GM12878 (cell line): Measurements from ENCODE around the gene OLFM1. TPM values are rescaled to one million over a fixed set of nuclear protein-coding genes. Genes with fewer than 3 reads are reported as not detected.

Experiments used
- ATAC-seq: fragments of 200-7000 bp; cut with Tn5 transposase; 3 replicates; pipeline ENCODE4 v1.9.1; 2020; ENCODE audit warnings: mild to moderate bottlenecking, moderate library complexity
- BruUV-seq: library from RNA; stranded (reverse); fragments of 400-500 nt; replicated peaks from 2 replicates; lab custom pipeline; 2021; lab: Mats Ljungman, UMichigan
- CTCF ChIA-PET: fragments of 300-600 bp; sonication (Branson Sonifier 250); formaldehyde crosslinking; extraction: SDS; loops from one replicate; lab custom pipeline; 2021; ENCODE audit warnings: inconsistent platforms; lab: Yijun Ruan, JAX
- POLR2A ChIA-PET: fragments of 350-600 bp; formaldehyde crosslinking; extraction: SDS; loops from one replicate; lab custom pipeline; 2021; ENCODE audit warnings: inconsistent platforms; lab: Charles Lee
- RAD21 ChIA-PET: fragments of 300-600 bp; sonication (Branson Sonifier 250); formaldehyde crosslinking; loops from one replicate; lab custom pipeline; 2023; ENCODE audit warnings: antibody characterized with exemption; ENCODE audit not compliant: unreplicated experiment; lab: Charles Lee
- SMC1A ChIA-PET: fragments of 300-600 bp; sonication (Branson Sonifier 250); formaldehyde crosslinking; loops from one replicate; lab custom pipeline; 2023; ENCODE audit not compliant: unreplicated experiment, uncharacterized antibody; lab: Charles Lee
- DNase-seq: peaks from one replicate; pipeline ENCODE4 v3.0.0-alpha.2; 2011; ENCODE audit warnings: low read depth, low spot score
- FAIRE-seq: peaks from 3 replicates; lab custom pipeline; 2011; peaks lifted over from hg19 to GRCh38; lab: Jason Lieb, UNC
- H2AFZ ChIP-seq: 2 replicates; pipeline ENCODE4 v1.6.0; 2011; ENCODE audit warnings: low read depth, low read length, control low read depth; ENCODE audit not compliant: control insufficient read depth
- H3K27ac ChIP-seq: 2 replicates; pipeline ENCODE4 v1.5.1; 2011; ENCODE audit warnings: control low read depth; ENCODE audit not compliant: control insufficient read depth, insufficient read depth
- H3K27me3 ChIP-seq, 2 experiments: replicated peaks in 1 of 2; 2 replicates each; pipeline versions ENCODE4 v1.6.0 to v1.6.1; 2011; ENCODE audit warnings: low read length in 1 of 2; ENCODE audit not compliant: control insufficient read depth in 2 of 2, insufficient read depth in 2 of 2
- H3K36me3 ChIP-seq, 2 experiments: 2 replicates each; pipeline ENCODE4 v1.5.1; 2011; ENCODE audit warnings: low read length in 1 of 2; ENCODE audit not compliant: control insufficient read depth in 2 of 2, insufficient read depth in 2 of 2
- H3K4me1 ChIP-seq: 2 replicates; pipeline ENCODE4 v1.6.1; 2011; ENCODE audit warnings: mild to moderate bottlenecking, low read length, moderate library complexity, mixed read lengths; ENCODE audit not compliant: control insufficient read depth, insufficient read depth
- H3K4me2 ChIP-seq: 2 replicates; pipeline ENCODE4 v1.6.0; 2011; ENCODE audit warnings: control low read depth; ENCODE audit not compliant: control insufficient read depth, insufficient read depth
- H3K4me3 ChIP-seq: fragments of 200-600 bp; sonication (generic); 2 replicates; pipeline ENCODE4 v1.5.1; 2016
- H3K79me2 ChIP-seq: 2 replicates; pipeline ENCODE4 v1.6.0; 2011; ENCODE audit warnings: low read length; ENCODE audit not compliant: control insufficient read depth, insufficient read depth
- H3K9ac ChIP-seq: 2 replicates; pipeline ENCODE4 v1.8.0; 2011; ENCODE audit warnings: low read length, control low read depth, mixed read lengths; ENCODE audit not compliant: control insufficient read depth, insufficient read depth
- H3K9me3 ChIP-seq: replicated peaks from 3 replicates; pipeline ENCODE4 v1.5.1; 2011; ENCODE audit warnings: mild to moderate bottlenecking, low read length; ENCODE audit not compliant: control insufficient read depth, insufficient read depth
- H4K20me1 ChIP-seq: 2 replicates; pipeline ENCODE4 v1.6.0; 2011; ENCODE audit not compliant: control insufficient read depth, insufficient read depth
- ATF7 ChIP-seq: fragments of 450-650 bp; IDR thresholded peaks from 2 replicates; pipeline ENCODE4 v1.6.1; 2016; ENCODE audit warnings: low read depth, mild to moderate bottlenecking
- DPF2 ChIP-seq: fragments of 450-650 bp; IDR thresholded peaks from 2 replicates; pipeline ENCODE4 v1.6.1; 2017; ENCODE audit warnings: mild to moderate bottlenecking
- E4F1 ChIP-seq: fragments of 450-650 bp; IDR thresholded peaks from 2 replicates; pipeline ENCODE4 v1.6.1; 2018; ENCODE audit warnings: borderline replicate concordance, mild to moderate bottlenecking; ENCODE audit not compliant: partially characterized antibody
- EED ChIP-seq: sonication (generic); IDR thresholded peaks from 2 replicates; pipeline ENCODE4 v1.6.1; 2016; ENCODE audit warnings: antibody characterized with exemption, low read depth
- JUNB ChIP-seq: IDR thresholded peaks from 2 replicates; pipeline ENCODE4 v1.6.1; 2016; ENCODE audit warnings: antibody characterized with exemption, mild to moderate bottlenecking
- LARP7 ChIP-seq: fragments of 450-650 bp; IDR thresholded peaks from 2 replicates; pipeline ENCODE4 v1.6.1; 2017; ENCODE audit warnings: mild to moderate bottlenecking
- RFX5 ChIP-seq: IDR thresholded peaks from 2 replicates; pipeline ENCODE4 v1.6.1; 2011; ENCODE audit warnings: low read depth, low read length, improper control_type of control experiment
- TAF1 ChIP-seq: IDR thresholded peaks from 2 replicates; pipeline ENCODE4 v1.6.1; 2011; ENCODE audit warnings: mild to moderate bottlenecking, low read depth, low read length, borderline replicate concordance
- WGBS: methylation state at CpG from one replicate; pipeline ENCODE4 v1.1.6; 2016; ENCODE audit warnings: low lambda C conversion rate; ENCODE audit not compliant: insufficient replicate concordance, insufficient coverage; ENCODE audit errors: missing lambda C conversion rate; 5-methylcytosine and 5-hydroxymethylcytosine counted together
- in situ Hi-C: fragments of 300-500 bp; cut with MboI; formaldehyde crosslinking; loops from 9 replicates; pipeline ENCODE4 v1.14.3; 2018; ENCODE audit warnings: mixed read lengths
- intact Hi-C: fragments of 100-400 bp; cut with micrococcal nuclease; formaldehyde crosslinking; loops from one replicate; pipeline ENCODE4 v1.14.2; 2022; ENCODE audit not compliant: unreplicated experiment
- polyA plus RNA-seq, 11 experiments: library from polyadenylated mRNA; depleted of rRNA in 4 of 11; unstranded in 6 of 11; stranded (reverse) in 5 of 11; fragments of >200 nt; fragmentation: Nextera tagmentation in 4 of 11; fragmentation: Illumina TruSeq in 1 of 11; extraction: Ambion mirVana in 4 of 11; extraction: Trizol in 1 of 11; gene quantifications; 1 replicate in 1 of 11; 2 replicates in 10 of 11; pipeline versions ENCODE4 v1.2.1 to v1.2.3, GENCODE V29; 2011 to 2016; ENCODE audit warnings: inconsistent platforms in 2 of 11, missing spikeins in 2 of 11, low read depth in 1 of 11
- total RNA-seq, 4 experiments: library from RNA; depleted of rRNA in 3 of 4; stranded (reverse); fragments of >200 nt in 3 of 4; fragmentation: Illumina TruSeq in 1 of 4; extraction: Trizol in 1 of 4; gene quantifications; 2 replicates each; pipeline versions ENCODE4 v1.2.1 to v1.2.3, GENCODE V29; 2013 to 2021
- TF ChIP-seq, protein P1 (sequence below): fragments of 450-650 bp; IDR thresholded peaks from 2 replicates; pipeline ENCODE4 v1.6.1; 2017; ENCODE audit warnings: low read depth, mild to moderate bottlenecking, moderate library complexity

OLFM1 gene
- total and polyA plus RNA-seq, 10 of the 15 experiments (the other 5 are each of a cell fraction or from before 2014, with no cell fraction given), result not detected

DNA sequence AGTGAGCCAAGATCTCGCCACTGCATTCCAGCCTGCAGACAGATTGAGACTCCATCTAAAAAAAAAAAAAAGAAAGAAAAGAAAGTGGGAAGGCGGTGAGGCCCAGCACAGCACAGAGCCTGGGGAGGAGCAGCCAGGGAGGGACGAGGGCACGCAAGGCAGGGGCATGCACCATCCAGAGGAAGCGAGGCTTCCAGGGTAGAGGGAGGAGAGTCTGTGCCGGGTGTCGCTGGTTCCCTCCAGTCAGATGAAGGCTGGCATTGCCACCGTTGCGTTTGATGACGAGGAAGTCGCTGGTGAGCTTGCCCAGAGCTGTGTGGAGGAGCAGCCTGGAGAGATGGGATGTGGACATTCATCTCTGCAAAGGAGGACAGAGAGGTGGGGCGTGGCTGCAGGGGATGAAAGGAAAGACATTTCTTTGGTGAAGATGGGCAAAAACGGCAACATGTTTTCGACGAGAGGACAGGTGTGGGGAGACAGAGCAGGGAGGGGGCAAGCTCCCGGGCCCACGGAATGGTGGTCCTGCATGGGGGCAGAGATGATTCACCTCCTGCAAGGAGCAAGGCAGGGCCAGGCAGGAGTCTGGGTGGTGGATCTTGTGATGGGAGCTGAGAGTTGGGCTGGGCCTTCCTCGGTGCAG, 18.6 kb upstream of the OLFM1 start (continued):
- TF ChIP-seq E4F1 (no peak), DPF2 (no peak), ATF7 (no peak), EED (no peak), RFX5 (no peak), TAF1 (no peak)
- TF ChIP-seq, protein P1, sequence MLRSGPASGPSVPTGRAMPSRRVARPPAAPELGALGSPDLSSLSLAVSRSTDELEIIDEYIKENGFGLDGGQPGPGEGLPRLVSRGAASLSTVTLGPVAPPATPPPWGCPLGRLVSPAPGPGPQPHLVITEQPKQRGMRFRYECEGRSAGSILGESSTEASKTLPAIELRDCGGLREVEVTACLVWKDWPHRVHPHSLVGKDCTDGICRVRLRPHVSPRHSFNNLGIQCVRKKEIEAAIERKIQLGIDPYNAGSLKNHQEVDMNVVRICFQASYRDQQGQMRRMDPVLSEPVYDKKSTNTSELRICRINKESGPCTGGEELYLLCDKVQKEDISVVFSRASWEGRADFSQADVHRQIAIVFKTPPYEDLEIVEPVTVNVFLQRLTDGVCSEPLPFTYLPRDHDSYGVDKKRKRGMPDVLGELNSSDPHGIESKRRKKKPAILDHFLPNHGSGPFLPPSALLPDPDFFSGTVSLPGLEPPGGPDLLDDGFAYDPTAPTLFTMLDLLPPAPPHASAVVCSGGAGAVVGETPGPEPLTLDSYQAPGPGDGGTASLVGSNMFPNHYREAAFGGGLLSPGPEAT, result no peak

GRCh38 chr9:135069558-135070197, 17.8 kb upstream of the OLFM1 start:
- CTCF ChIA-PET, result no interaction called here
- no peak overlapping the region for H3K9ac ChIP-seq
- POLR2A ChIA-PET, result no interaction called here

More at GRCh38 chr9:135069558-135070197, 17.8 kb upstream of the OLFM1 start:
- DNase-seq, result no peak
- RAD21 ChIA-PET, result no interaction called here
- H3K4me1 ChIP-seq, result no peaks in the 10 kb centered on the region
- intact Hi-C loops, result no loop called here
- TF ChIP-seq LARP7, result no peak
- TF ChIP-seq JUNB, result no peak
- TF ChIP-seq, all 136 proteins: peak for 0
- H3K79me2 ChIP-seq, result no peaks in the 10 kb centered on the region
- H3K36me3 ChIP-seq, result no peaks in the 10 kb centered on the region
- 38% methylated on average over 14 of the region's 15 CpGs for WGBS
- no peaks in the 10 kb centered on the region; a peak in 2 of 4 replicates for H3K27me3 ChIP-seq
- no peak overlapping the region for H3K4me3 ChIP-seq
- no peak overlapping the region for H3K27ac ChIP-seq
- no peaks in the 10 kb centered on the region for H3K9me3 ChIP-seq
- in situ Hi-C loops, result no loop called here
- no peak for FAIRE-seq
- BruUV-seq, result no TSS peak
- SMC1A ChIA-PET, result no interaction called here
- no peak overlapping the region for H2AFZ ChIP-seq
- no peak for ATAC-seq
- H4K20me1 ChIP-seq, result no peaks in the 10 kb centered on the region
- H3K4me2 ChIP-seq, result no peak overlapping the region
